Dermis blood vessel endothelial cell (primary cell): ENCODE measurements around the gene STARD13. TPM values are rescaled to one million over a fixed set of nuclear protein-coding genes. Genes with fewer than 3 reads are reported as not detected.

Source experiments
- DNase-seq: peaks from one replicate; pipeline ENCODE4 v3.0.0; 2010
- total RNA-seq: library from RNA; depleted of rRNA; stranded (reverse); fragments of >200 nt; gene quantifications from 2 replicates; pipeline ENCODE4 v1.2.3, GENCODE V29; 2014

The STARD13 gene
- total RNA-seq, 1 donor from 2014 or later = 27.7 TPM

DNA sequence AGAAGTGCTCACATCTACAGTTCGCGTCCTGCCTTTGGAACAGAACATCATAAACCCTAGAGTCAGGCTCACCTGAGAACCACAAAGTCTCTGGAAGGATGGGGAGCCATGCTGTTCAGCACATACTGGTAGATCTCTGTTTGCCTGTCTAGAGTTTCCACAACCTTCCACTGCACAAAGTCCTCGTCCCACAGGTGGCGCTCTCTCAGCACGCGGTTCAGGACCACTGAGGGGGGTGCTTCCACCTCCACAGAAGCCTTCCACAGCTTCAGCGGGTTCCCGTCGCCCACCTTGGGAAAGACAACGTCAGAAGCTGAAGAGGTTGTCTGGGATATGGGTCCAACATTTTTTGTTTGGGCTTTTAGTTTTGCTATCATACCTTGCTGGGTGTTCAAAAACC lies 175.8 kb downstream of the STARD13 start:
- DNase-seq = peak; percentile 23

DNA sequence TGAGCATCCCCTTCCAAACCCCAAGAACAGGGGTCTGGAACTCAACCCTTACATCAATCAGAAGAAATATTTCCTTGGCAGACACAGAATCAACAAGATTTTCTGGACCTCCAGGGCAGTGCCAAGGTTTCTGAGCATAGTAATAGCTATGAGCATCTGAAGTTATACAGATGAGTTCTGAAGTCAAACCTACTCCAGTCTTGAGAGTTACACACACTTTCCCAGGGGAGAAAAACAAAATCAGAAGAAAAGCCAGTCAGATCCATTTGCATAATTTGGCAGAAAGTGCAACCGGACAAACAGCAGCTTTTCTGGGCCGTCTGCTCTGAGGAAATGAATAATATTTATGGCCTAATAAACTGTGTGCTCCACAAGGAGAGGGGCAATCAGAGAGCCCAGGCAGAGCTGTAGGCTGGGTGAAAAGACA lies 176.3 kb downstream of the STARD13 start:
- no peak for DNase-seq

DNA sequence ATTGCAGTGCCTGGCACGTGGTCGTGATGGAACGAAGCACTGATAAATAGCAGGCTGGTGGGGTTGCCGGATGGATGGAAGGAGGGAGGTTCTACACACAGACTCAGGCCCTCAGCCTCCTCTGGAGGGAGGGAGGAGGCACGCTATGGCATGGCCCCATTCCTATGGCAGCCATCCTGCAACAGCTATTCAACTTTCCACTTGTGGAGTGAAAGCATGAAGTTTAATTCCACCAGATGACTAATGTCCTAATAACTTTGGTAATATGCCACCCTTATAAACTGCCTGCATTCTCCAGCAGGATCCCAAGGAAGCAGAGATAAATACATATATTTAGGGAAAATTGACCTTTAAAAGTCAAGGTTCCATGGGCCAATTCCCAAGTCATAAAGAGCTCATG lies 176.9 kb downstream of the STARD13 start:
- no peak for DNase-seq

DNA sequence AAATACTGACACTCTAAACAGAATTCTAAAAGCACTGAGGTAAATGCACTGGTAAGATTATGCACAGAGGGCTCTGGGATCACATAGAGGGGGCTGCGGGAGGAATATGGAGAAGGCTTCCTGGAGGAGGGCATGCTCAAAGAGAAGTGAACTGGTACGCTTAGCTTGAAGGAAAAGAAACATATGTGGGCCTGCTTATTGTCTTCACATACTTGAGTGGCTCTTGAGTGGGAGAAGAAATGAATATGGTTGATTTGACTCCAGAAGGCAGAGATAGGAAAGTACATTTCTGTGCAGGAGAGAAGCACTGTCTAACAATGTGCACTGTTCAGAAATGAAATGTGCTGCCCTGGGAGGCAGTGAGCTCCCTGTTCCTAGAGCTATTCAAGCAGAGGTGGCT lies 178.2 kb downstream of the STARD13 start:
- no peak for DNase-seq

DNA sequence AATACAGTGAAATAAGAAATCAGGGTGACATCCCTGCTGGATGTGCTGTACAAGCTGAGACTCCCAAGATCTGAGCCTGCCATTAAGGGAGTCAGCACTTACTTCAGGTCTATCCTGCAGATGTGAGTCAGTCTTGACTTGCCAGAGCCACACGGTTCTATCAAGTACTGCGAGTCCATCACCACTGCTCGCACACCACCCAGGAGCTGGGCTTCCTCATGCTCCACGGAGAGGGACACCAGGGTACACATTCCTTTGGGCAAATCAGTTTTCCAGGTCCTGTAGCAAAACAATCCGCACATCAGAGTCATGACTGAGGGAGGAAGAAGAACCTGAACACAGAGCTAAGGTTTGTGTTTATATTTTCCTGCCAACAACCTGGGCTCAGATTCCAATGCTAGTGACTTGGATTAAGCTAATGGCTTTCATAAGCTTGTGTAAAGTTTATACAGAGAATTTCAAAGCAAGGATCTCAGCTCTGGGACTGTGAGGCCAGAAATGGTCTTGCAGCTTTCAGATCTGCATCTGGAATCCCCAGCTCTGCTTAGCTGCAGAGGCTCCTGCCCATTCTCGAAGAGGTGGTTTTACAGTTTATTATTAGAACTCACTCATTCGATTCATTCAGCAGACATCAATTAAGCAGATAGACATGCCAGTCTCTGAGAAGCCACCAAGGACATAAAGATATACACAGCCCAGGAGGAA lies 178.7 kb downstream of the STARD13 start:
- no peak for DNase-seq

DNA sequence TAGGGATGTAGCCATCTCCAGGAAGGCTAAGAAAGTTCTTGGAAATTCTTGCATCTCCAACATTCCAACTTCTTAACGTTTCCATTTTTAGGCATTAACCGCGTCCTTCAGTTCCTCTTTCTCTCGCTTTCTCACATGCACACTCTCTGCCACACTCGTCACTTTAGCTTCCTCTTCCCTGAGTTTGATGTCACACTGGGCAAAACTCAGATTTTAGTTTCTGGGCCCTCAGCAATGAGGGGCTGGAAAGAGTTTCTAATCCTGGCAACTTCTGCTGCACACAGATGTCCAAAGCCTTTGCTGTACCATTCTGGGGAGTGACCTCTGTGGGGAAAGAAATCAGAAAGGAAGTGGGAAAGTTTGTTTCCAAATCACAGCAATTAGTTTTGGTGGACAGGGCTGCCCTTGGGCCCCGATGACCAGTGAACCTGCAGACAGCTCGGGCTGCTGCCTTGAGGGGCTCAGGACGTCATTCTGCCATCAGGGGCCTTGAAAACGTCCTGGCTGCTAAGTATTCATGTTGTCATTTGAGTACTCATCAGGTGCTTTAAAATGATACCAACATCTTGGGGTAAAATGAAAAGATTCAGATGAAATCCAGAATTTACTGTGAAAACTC lies 180.1 kb downstream of the STARD13 start:
- DNase-seq = no peak

DNA sequence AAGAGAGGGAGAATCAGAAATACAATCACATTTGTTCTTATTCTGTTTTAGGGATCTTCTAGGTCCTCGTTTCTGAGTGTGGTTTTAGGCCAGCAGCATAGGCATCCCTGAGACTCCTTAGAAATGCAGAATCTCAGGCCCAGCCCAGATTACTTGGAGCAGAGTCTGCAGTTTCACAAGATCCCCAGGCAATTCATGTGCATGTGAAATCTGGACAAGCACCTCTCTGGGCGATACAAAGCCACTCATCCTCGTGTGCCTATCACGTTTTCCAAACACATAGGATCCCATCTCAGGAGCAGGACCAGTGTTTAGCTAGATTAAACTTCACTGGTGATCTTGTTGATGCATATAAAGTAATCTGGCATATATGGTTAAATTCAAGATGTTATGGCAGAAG lies 182.1 kb downstream of the STARD13 start:
- no peak for DNase-seq

DNA sequence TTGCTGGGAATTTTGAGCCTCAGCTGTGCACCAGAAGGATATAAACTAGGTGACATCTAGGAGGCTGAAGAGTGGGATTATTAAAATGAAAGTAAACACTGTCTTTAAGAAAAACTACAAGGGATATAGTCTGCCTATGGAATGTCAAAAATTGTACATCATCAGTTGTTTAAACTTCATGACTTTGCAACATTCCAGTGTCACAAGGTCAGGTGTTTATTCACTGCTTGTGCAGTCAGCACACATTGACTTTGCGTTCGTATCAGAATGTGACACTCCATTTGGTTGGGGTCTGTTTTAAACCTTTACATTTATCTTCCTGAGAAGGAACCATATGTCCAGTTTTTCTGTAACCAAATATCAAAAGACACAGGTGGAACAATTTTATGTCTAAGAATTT lies 183.7 kb downstream of the STARD13 start:
- DNase-seq = no peak

DNA sequence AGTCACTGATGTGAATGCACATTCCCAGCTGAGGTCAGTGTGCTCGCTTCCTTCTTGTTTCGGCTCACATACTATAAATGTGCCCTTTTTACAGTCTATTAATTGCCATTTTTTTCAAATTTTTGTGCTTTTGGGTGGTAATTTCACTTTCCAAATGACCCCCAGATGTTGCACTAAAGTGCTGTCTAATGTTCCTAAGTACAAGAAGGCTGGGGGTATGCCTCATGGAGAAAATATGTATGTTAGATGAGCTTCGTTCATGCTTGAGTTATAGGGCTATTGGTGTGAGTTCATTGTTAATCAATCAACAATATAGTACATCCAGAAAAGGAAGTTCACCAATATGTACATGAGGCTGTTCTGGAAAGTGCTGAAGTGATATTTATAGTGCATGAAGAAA lies 184.7 kb downstream of the STARD13 start:
- no peak for DNase-seq

DNA sequence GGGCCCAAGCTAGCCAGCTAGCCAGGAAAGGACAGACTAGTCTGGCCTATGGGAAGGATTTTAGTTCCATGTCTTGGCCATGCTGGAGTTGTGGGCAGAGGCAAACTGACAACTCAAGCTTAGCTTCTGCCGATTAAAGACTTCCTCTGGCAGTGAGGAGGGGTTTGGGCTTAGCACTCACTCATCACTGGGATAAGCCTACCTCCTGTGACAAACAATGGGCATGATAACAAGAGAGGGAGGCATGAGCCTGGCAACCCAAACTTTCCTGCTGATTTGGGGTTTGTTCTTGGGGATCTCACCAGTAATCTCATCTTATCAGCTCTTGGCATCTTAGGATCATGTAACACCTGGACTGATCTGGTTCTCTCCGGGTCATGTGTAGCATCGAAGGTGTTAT lies 185.7 kb downstream of the STARD13 start:
- DNase-seq = no peak

DNA sequence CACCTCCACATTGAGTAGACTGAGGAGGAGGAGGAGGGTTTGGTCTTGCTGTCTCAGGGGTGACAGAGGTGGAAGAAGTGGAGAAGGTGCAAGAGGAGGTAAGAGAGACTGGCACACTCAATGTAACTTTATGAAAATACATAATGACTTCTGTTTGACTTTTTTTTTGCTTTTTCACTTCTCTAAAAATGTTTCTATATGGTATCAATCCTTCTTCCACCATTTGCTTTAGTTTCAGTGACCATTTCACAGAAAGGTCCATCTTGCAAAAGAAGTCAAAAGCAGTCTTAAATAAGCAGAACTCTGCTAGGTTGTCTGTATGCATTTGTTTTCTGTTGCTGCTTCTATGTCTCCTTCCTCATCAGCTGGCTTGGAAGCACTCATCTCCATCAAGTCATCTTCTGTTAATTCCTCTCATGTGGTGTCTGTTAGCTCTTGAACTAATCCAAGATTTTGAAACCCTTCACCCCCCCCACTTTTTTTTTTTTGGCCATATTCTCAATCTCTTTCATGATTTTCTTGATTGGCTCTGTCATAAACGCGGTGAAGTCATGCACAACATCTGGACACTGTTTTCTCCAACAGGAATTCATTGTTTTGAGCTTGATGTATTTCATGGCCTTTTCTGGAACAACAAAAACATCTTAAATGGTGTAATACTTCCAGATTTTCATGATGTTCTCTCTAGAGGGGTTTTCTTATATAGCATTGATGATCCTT lies 188.5 kb downstream of the STARD13 start:
- DNase-seq = no peak

DNA sequence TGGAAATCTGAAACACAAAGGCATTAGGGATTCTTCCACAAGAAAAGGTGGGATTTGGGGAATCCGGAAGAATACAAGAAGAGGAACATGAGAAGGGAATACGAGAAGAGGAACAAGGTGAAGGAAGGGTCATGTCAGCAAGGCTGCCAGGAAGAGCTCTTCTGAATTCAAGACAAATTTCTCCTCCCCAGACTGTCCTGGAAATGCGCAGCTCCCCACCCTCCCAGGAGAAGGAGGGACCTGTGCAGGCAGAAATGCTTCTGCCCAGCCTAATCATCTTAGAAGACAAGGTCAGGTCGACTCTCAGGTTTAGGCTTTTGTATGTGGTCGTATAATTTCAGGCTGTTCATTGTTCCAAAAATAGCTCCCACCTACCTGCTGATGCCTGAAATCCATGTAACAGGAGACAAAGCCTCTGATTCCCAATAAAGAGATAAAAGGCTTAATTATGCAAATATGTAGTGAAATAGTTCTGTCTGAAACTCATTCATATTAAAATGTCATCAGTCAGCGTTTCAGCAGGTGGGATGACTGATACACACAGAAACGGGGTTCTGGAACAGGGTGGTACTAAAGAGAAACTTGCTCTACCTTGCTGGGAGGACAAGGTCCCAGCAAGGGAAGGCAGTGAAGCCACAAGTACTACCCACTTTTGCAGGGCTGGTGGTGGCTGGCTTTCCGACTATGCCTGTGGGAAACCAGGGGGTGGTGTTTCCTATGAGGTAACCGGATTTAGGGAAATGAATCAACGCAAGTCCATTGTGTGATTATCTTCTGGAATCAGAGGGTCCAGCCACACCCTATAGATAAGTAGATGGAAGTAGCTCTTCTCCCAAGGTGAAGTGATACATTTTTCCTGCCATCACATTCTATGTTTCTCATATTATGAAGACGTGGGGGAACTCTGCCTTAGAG lies 193.2 kb downstream of the STARD13 start:
- peak; percentile 86 for DNase-seq

DNA sequence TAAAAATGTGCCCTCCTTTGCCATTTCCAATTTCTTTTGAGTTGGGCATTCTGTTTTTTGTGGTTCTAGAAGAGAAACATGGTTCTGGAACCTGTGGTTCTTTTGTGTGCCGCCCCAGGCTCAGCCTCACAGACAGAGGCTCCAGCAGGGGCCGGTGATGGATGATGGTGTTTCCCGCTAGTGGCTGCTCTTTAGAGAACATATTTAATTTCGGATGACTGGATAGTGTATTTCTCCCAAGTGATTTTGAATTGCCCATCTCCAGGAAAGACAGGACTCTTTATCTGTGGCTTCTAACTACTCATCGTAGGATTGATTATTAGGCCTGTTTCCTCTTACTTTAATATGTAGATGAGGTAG lies 194.2 kb downstream of the STARD13 start:
- no peak for DNase-seq

DNA sequence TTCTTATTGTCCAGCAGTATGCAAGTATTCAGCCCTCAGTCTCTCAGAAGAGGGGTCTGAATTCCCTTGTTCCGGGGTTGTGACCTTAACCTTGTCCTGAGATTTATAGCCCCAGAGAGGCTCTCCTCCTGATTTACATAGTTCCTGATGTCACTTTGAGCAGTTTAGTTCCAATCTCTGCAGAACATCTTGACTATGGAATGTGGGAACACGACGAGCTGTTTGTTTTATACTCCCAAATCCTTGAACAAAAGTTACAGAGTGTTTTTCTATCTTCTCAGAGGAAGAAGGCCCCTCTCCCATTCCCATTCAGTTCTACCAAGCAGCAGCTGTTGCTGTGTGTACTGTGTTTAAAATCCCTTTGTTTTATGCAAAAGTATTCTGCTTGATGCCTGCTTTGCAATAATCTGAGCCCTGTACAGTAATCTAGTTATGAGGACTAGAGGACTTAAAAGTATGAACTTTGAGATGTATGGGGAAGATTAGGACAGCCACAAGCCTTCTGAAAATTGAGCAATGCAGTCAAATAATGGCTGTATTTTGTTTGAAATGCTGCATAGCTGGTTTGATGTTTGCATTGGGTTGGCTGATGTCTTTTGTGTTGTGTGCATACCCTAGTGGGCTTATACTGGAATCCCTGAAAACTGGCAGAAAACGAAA lies 194.7 kb downstream of the STARD13 start:
- DNase-seq = peak; percentile 69

DNA sequence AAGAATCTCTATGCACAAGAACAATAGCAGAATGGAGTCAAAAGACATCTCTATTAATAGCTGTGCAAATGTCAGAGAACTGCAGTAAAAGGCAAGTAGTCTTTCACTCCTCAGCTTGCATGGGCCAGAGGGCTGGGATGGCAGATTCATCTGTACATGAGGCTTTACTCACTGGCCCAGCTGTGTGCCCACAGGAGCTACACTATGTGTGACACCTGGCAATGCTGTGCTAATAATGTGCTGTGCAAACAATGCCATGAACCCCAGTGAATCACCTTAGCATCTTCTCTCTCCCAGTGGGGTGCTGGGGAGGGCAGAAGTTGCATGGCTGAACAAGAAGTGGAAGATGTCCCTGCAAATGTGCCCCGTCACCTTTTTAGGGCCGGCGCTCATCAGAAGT lies 196.2 kb downstream of the STARD13 start:
- no peak for DNase-seq

DNA sequence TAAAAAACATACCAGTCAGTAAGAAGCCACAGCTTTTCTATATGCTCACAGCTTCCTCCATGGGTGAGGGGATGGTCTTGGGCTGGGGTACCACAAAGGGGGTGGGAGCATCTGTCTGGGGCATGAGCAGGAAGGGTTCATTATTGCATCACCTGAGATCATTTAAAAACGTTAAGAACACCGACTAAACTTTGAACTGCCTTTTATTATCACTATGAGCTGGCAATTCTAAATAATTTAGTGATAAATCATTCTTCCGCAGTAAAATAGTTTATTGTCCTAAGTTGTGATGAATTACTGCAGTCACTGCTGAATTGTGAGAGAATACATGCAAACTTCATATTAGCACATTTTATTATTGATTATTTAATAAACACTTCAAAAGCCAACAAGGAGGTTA lies 197.8 kb downstream of the STARD13 start:
- no peak for DNase-seq

DNA sequence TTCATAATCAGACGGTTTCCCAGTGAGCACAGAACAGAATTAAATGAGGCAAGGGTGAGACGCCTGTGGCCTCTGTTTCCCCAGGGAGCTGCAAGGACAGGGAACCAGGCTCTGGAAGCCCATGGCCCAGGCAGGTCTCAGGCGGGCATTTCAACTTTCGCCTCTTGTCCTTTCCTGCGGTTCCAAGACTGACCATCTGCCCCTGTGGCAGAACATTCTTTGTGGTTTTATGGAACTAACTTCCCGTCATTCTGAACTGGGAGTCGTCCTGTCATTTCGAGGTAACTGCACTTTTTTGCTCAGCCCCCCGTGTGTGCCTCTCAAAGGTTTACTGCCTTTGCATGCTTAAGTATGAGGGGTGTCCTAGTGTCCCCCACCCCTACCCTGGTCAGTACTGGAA lies 198.5 kb downstream of the STARD13 start:
- no peak for DNase-seq

DNA sequence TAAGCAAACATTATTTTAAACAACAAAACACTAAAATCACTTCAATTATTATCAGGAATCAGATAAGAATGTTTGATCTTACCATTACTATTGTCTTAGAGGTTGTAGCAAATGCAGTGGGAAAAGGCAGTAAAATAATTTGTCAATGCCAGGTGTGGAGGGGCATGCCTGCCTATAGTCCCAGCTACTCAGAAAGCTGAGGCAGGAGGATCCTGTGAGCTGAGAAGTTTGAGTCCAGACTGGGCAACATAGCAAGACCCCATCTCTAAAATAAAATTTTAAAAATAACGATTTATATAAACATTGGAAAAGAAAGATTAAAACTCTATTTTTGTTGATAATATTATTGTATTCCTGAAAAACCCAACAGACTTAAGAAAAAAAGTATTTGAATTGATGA lies 202.5 kb downstream of the STARD13 start:
- DNase-seq = no peak

DNA sequence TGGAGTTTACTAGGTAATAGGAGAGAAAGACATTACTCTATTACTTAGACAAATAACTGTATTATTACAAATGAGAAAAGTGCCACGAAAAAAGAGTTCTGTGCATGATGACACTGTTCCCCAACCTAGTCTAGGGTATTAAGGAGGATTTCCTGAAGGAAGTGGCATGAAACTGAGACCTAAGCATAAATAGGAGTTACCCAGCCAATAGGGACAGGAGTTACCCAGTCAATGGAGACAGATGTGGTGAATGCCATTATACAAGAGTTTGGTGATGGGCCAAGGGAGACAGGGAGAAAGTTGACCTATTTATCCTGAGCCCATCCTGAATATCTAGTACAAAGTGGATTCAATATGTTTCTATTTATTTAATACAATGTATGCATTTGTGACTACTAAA lies 203.9 kb downstream of the STARD13 start:
- no peak for DNase-seq

DNA sequence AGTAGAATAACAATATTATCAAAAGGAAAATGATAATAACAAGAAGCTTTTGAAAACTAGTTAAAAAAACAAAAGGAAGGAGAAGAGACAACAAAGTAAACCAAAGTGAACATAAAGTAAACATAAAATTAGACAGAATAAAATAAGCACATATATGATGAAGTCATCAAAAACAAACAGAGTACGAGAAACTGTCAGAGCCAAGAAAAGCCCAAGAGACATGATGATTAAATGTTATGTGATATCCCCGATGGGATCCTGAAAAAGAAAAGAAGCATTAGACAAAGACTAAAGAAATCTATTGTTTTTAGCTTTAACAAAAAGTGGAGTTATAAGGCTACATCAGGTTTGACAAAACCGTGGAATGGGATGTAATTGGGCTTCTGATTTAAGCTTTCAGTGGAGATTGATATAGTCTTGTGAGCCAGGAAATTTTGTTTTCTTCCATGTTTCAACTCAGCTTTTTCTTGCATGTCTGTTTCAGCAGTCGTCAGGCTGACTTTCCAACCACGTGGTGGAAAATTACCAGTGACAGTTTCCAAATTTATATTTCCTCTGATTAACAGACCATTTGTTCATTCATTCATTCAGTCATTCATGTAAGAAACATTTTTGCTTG lies 204.5 kb downstream of the STARD13 start:
- no peak for DNase-seq

DNA sequence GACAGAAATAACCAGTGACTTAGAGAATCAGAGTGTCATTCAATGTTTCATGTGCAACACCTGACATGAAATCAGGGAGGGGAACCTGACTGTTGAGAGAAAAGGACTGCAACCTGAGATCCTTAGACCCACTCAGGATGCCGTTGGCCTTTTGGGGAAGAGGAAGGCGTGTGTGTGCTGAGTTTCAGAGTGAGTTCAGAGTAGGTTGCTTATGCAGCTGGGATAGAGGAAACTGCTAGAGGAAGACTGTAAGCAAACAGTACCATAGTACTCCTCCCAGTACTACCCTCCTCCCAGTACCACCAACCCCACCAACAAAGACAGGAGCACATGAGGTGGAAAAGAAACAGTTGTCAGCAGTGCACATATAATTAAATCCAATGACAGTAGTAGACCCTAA lies 205.6 kb downstream of the STARD13 start:
- no peak for DNase-seq

DNA sequence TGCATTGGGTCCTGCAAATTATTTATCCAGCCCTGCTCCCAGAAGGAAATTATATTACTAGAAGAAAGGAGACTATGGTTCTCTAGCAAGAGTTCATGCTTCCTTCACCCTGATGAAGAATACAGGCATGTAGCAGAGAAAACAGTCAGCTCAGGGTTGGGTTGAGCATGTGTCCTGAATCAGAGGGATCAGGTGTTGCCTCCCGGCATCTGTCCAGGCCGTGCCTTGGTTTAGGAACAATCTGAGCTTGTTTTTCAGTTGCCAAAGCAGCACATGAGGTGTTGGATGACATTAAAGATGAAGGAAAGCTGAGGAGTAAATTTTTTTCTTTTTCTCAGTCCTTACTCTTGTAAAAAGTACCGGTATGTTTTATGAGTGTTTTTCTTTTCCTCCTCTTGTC lies 207.3 kb downstream of the STARD13 start:
- DNase-seq = no peak
